ENCODE data around the gene TRAF7.

TRAF7 gene

GRCh38 chr16:2167068-2167638, 11.6 kb downstream of the TRAF7 start:
- no peak overlapping the region for H3K4me3 ChIP-seq (ENCODE audit: low read depth, low read length)
- no peak for TF ChIP-seq CTCF (IDR thresholded peaks at IDR 0.05; ENCODE audit: low read depth, low read length, missing control alignments)
- DNase-seq, result no peak
- H3K27ac ChIP-seq, result no peak overlapping the region
- in situ Hi-C loops (cut with HindIII; ENCODE audit: low pct_ligation_motif_present, low sequenced_read_pairs), result loop anchor here (10.0 kb wide), 1 partner anchor 92 kb away; no protein-coding TSS in a partner anchor
- H3K27me3 ChIP-seq (replicated peaks), result no peaks in the 10 kb centered on the region
- H3K36me3 ChIP-seq (replicated peaks), result peaks cover 47% of the 10 kb centered on the region

GRCh38 chr16:2170080-2170479, 14.5 kb downstream of the TRAF7 start:
- no peak overlapping the region for H3K4me3 ChIP-seq (ENCODE audit: low read depth, low read length)
- no peak overlapping the region for H3K27ac ChIP-seq
- H3K27me3 ChIP-seq (replicated peaks), result no peaks in the 10 kb centered on the region
- peaks cover 65% of the 10 kb centered on the region for H3K36me3 ChIP-seq (replicated peaks)
- DNase-seq, result no peak
- in situ Hi-C loops (cut with HindIII; ENCODE audit: low pct_ligation_motif_present, low sequenced_read_pairs), result no loop called here
- TF ChIP-seq CTCF (IDR thresholded peaks at IDR 0.05; ENCODE audit: low read depth, low read length, missing control alignments), result no peak

GRCh38 chr16:2170587-2171435, 15.2 kb downstream of the TRAF7 start:
- Histone ChIP-seq H3K27me3 (replicated peaks) (no peaks in the 10 kb centered on the region), H3K27ac (no peak overlapping the region), H3K4me3 (ENCODE audit: low read depth, low read length) (no peak overlapping the region), H3K36me3 (replicated peaks) (peaks cover 69% of the 10 kb centered on the region)
- no peak for TF ChIP-seq CTCF (IDR thresholded peaks at IDR 0.05; ENCODE audit: low read depth, low read length, missing control alignments)
- in situ Hi-C loops (cut with HindIII; ENCODE audit: low pct_ligation_motif_present, low sequenced_read_pairs), result no loop called here
- no peak for DNase-seq

- in situ Hi-C loops (cut with HindIII; ENCODE audit: low pct_ligation_motif_present, low sequenced_read_pairs), result no loop called here
Measured at GRCh38 chr16:2171601-2172178, 16.1 kb downstream of the TRAF7 start.

GRCh38 chr16:2172688-2173335, 17.2 kb downstream of the TRAF7 start:
- no peak overlapping the region for H3K27ac ChIP-seq
- peaks cover 67% of the 10 kb centered on the region for H3K36me3 ChIP-seq (replicated peaks)
- DNase-seq, result no peak
- no peak for TF ChIP-seq CTCF (IDR thresholded peaks at IDR 0.05; ENCODE audit: low read depth, low read length, missing control alignments)
- no peaks in the 10 kb centered on the region for H3K27me3 ChIP-seq (replicated peaks)
- in situ Hi-C loops (cut with HindIII; ENCODE audit: low pct_ligation_motif_present, low sequenced_read_pairs), result no loop called here
- H3K4me3 ChIP-seq (ENCODE audit: low read depth, low read length), result no peak overlapping the region

More at GRCh38 chr16:2171601-2172178, 16.1 kb downstream of the TRAF7 start:
- no peak for TF ChIP-seq CTCF (IDR thresholded peaks at IDR 0.05; ENCODE audit: low read depth, low read length, missing control alignments)
- DNase-seq, result no peak
- Histone ChIP-seq H3K36me3 (replicated peaks) (peaks cover 67% of the 10 kb centered on the region), H3K4me3 (ENCODE audit: low read depth, low read length) (no peak overlapping the region), H3K27ac (no peak overlapping the region), H3K27me3 (replicated peaks) (no peaks in the 10 kb centered on the region)
